DMS53 treated with DMSO at 0.1 percent for 48 hours (cell line): ENCODE data around the gene RASSF7.
A peak's percentile ranks its signal among the peaks of the same experiment; 100 is the strongest.
"Not testable (repeated sequence)": the region's sequence is repeated elsewhere in the genome, so short reads cannot be mapped to it uniquely, and the experiment has no call there.

Experiments
- DNase-seq: peaks from one replicate; lab custom pipeline; 2025; ENCODE audit not compliant: unreplicated experiment; lab: John Stamatoyannopoulos, UW

The RASSF7 gene

GRCh38 chr11:560305-561147, at the start of gene RASSF7, which contains the start of gene LMNTD2:
RASSF7 (plus strand) TSS chr11:560970; CDS start chr11:561769, 799 bp downstream.
LMNTD2 (minus strand) TSS chr11:560738; CDS start chr11:560716, 22 bp downstream.
- DNase-seq: peak; percentile 96

GRCh38 chr11:512761-513595, 47.8 kb upstream of the RASSF7 start:
- no peak for DNase-seq

GRCh38 chr11:514606-515005, 46.2 kb upstream of the RASSF7 start:
- DNase-seq: no peak

- DNase-seq: no peak
Measured at GRCh38 chr11:515131-515530, 45.6 kb upstream of the RASSF7 start.

- no peak for DNase-seq
Measured at GRCh38 chr11:516400-516799, 44.4 kb upstream of the RASSF7 start.

- DNase-seq: not testable (repeated sequence)
Measured at GRCh38 chr11:516918-517685, 43.7 kb upstream of the RASSF7 start.

GRCh38 chr11:518463-519202, 42.1 kb upstream of the RASSF7 start:
- peak; percentile 97 for DNase-seq

- DNase-seq: no peak
Measured at GRCh38 chr11:520428-521176, 40.2 kb upstream of the RASSF7 start.

GRCh38 chr11:521177-521688, 39.5 kb upstream of the RASSF7 start:
- no peak for DNase-seq

GRCh38 chr11:526192-526591, 34.6 kb upstream of the RASSF7 start:
- DNase-seq: no peak

GRCh38 chr11:528166-528814, 32.5 kb upstream of the RASSF7 start:
- no peak for DNase-seq

- no peak for DNase-seq
Measured at GRCh38 chr11:528815-529727, 31.7 kb upstream of the RASSF7 start.

GRCh38 chr11:529728-530411, 30.9 kb upstream of the RASSF7 start:
- no peak for DNase-seq

- no peak for DNase-seq
Measured at GRCh38 chr11:530960-531831, 29.6 kb upstream of the RASSF7 start.

- no peak for DNase-seq
Measured at GRCh38 chr11:531919-532526, 28.7 kb upstream of the RASSF7 start.

GRCh38 chr11:532527-532985, 28.2 kb upstream of the RASSF7 start:
- no peak for DNase-seq
